Measurements from ENCODE around the gene MAP3K9.

The MAP3K9 gene

GRCh38 chr14:70816525-70816924 is 7.2 kb upstream of the MAP3K9 start:
- no peak for DNase-seq

- DNase-seq: no peak
Measured at GRCh38 chr14:70814466-70814865, 5.2 kb upstream of the MAP3K9 start.

GRCh38 chr14:70812124-70812818 is 3.0 kb upstream of the MAP3K9 start:
- DNase-seq: no peak

- no peak for DNase-seq
Measured at GRCh38 chr14:70811578-70811977, 2.3 kb upstream of the MAP3K9 start.

GRCh38 chr14:70811050-70811449 is 1.7 kb upstream of the MAP3K9 start:
- DNase-seq: no peak

GRCh38 chr14:70810621-70811020 is 1.3 kb upstream of the MAP3K9 start:
- no peak for DNase-seq

GRCh38 chr14:70808416-70809224 is 693 bp downstream of the MAP3K9 start:
- DNase-seq: no peak

GRCh38 chr14:70807898-70808415 is 1.4 kb downstream of the MAP3K9 start:
- no peak for DNase-seq

GRCh38 chr14:70804556-70805162 is 4.7 kb downstream of the MAP3K9 start:
- DNase-seq: no peak

GRCh38 chr14:70803321-70804310 is 5.7 kb downstream of the MAP3K9 start:
- DNase-seq: no peak

- no peak for DNase-seq
Measured at GRCh38 chr14:70802379-70802778, 6.9 kb downstream of the MAP3K9 start.

- no peak for DNase-seq
Measured at GRCh38 chr14:70801836-70802235, 7.5 kb downstream of the MAP3K9 start.

- DNase-seq: no peak
Measured at GRCh38 chr14:70796551-70796950, 12.8 kb downstream of the MAP3K9 start.

GRCh38 chr14:70794294-70794693 is 15.0 kb downstream of the MAP3K9 start:
- no peak for DNase-seq

- DNase-seq: no peak
Measured at GRCh38 chr14:70793637-70794036, 15.7 kb downstream of the MAP3K9 start.

- DNase-seq: no peak
Measured at GRCh38 chr14:70792939-70793338, 16.4 kb downstream of the MAP3K9 start.

- no peak for DNase-seq
Measured at GRCh38 chr14:70791971-70792370, 17.3 kb downstream of the MAP3K9 start.

GRCh38 chr14:70789961-70790360 is 19.4 kb downstream of the MAP3K9 start:
- DNase-seq: no peak

- DNase-seq: no peak
Measured at GRCh38 chr14:70789361-70789760, 20.0 kb downstream of the MAP3K9 start.

GRCh38 chr14:70788898-70789297 is 20.4 kb downstream of the MAP3K9 start:
- no peak for DNase-seq

GRCh38 chr14:70785556-70785955 is 23.8 kb downstream of the MAP3K9 start:
- DNase-seq: no peak

- DNase-seq: no peak
Measured at GRCh38 chr14:70784886-70785285, 24.4 kb downstream of the MAP3K9 start.

- DNase-seq: no peak
Measured at GRCh38 chr14:70782361-70782760, 27.0 kb downstream of the MAP3K9 start.
